Hippocampal formation (tissue), 2 donors: ENCODE measurements around the gene CPLX3.

Experiments used
- DNase-seq, 2 donors: peaks; one replicate each; lab custom pipeline; 2025; lab: John Stamatoyannopoulos, UW

Gene CPLX3

DNA sequence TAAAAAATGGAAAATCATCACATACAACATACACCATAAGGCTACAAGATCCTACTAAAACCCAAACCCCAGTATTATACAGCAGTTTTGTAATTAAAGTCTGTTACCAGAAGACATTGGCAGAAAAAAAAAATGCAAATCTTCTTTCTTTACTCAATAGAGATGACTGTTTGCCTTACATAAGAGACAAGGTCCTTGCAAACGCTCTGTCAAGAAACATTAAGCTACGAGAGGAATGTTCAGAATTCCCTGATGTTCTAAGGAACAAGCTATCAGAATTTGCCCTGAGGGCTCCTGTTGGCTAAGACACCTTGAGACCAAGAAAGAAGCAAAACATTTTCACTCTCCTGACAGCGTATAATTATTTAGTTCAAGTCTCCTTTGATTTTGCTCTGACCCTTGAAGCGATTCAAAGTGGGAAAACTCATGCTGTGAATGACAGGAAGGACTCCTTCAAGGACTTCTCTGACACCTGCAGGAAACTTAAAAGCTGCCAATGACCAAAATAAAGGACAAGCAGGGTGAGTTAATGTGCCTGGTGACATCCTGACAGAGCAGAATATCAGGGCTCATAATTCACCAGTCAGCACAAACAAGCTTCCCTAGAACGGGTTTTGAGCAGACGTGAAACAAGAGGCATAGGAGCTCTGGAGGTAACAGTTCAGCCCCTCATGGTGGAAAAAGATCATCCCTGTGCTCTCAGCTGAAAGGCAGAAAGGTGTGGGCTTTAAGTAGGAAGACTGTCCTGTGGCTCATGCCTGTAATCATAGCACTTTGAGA is 44.2 kb downstream of the CPLX3 start:
- no peak for DNase-seq

- DNase-seq = no peak
Measured at GRCh38 chr15:74872702-74873035, 46.2 kb downstream of the CPLX3 start.

GRCh38 chr15:74873036-74873755 is 46.8 kb downstream of the CPLX3 start, which contains the start of gene SCAMP2:
Gene SCAMP2, minus strand, starts transcription at chr15:74873365. Its CDS starts 110 bp downstream, at chr15:74873255.
- peak; percentile 92 to 95 for DNase-seq

DNA sequence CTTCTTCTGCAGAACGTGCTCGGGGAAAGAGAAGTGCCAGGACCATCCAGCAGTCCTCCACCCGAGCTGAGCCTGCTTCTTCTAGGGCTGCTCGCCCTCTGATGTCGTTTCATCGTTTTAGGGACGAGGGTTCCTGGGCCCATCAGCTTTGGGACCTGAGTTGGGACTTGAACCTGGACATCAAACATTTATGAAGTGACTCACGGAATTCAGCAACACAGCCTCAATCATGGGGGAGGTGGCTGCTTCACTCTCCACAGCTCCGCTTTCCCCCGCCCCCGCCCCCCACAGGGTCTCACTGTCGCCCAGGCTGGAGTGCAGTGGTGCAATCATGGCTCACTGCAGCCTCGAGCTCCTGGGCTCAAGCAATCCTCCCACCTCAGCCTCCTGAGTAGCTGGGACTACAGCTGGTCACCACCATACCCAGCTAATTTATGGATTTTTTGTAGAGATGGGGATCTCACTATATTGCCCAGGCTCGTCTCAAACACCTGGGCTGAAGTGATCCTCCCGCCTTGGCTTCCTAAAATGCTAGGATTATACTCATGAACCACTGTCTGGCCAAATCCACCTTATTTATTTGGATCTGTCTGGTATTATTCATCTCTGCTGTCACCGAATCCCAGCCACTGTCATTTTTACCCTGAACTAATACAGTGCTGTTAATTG is 47.5 kb downstream of the CPLX3 start:
- DNase-seq = no peak

GRCh38 chr15:74878273-74878672 is 51.8 kb downstream of the CPLX3 start:
- no peak for DNase-seq
